BLaER1 (cell line): ENCODE measurements around the gene RPUSD1.

ENCODE experiments used
- H3K27ac ChIP-seq: shearing (Covaris generic); formaldehyde crosslinking; 2 replicates; pipeline ENCODE4 v1.8.1; 2022
- H3K27me3 ChIP-seq: shearing (Covaris generic); formaldehyde crosslinking; 2 replicates; pipeline ENCODE4 v1.8.1; 2022
- H3K36me3 ChIP-seq: shearing (Covaris generic); formaldehyde crosslinking; 2 replicates; pipeline ENCODE4 v1.8.1; 2022
- H3K4me1 ChIP-seq: shearing (Covaris generic); formaldehyde crosslinking; 2 replicates; pipeline ENCODE4 v1.8.1; 2022
- H3K4me2 ChIP-seq: shearing (Covaris generic); formaldehyde crosslinking; 2 replicates; pipeline ENCODE4 v1.8.1; 2022
- H3K4me3 ChIP-seq: shearing (Covaris generic); formaldehyde crosslinking; 2 replicates; pipeline ENCODE4 v1.8.1; 2022
- H3K9ac ChIP-seq: shearing (Covaris generic); formaldehyde crosslinking; 2 replicates; pipeline ENCODE4 v1.8.1; 2022
- H3K9me3 ChIP-seq: shearing (Covaris generic); formaldehyde crosslinking; 2 replicates; pipeline ENCODE4 v1.8.1; 2022
- H4K20me1 ChIP-seq: shearing (Covaris generic); formaldehyde crosslinking; 2 replicates; pipeline ENCODE4 v1.8.1; 2022
- Cebpa-rat ChIP-seq: shearing (Covaris generic); IDR thresholded peaks from 2 replicates; pipeline ENCODE4 v1.8.1; 2022

RPUSD1 gene

DNA sequence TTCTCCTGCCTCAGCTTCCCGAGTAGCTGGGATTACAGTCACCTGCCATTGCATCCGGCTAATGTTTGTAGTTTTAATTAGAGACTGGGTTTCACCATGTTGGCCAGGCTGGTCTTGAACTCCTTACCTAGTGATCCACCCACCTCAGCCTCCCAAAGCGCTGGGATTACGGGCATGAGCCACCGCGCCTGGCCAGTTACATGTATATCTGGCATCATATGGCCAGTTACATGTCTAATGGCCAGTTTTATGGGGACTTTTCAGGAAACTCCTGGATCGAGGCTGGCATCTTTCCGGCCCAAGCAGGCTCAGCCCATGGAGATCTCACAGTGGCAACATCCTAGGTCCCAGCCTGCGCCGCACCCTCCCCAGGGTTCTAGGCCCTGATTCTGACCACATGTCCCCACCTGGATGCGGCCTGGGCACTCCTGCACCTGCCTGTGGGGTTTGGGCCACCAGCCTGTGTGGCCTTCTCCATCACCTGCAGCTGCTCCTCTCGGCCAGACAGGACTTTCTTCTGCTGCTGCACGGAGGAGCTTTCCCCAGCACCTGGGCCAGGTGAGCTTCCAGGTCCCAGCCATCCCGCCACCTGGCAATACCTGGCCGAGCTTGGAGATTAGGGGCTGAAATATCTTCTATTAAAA lies 46.1 kb downstream of the RPUSD1 start:
- Histone ChIP-seq H3K9me3 (no peaks in the 10 kb centered on the region), H3K4me2 (peak overlapping the region; percentile 35), H3K4me1 (peaks cover 49% of the 10 kb centered on the region), H3K27me3 (no peaks in the 10 kb centered on the region), H3K9ac (no peak overlapping the region), H3K36me3 (peaks cover under 1% of the 10 kb centered on the region), H4K20me1 (no peaks in the 10 kb centered on the region), H3K4me3 (no peak overlapping the region), H3K27ac (no peak overlapping the region)
- TF ChIP-seq Cebpa-rat, result no peak

DNA sequence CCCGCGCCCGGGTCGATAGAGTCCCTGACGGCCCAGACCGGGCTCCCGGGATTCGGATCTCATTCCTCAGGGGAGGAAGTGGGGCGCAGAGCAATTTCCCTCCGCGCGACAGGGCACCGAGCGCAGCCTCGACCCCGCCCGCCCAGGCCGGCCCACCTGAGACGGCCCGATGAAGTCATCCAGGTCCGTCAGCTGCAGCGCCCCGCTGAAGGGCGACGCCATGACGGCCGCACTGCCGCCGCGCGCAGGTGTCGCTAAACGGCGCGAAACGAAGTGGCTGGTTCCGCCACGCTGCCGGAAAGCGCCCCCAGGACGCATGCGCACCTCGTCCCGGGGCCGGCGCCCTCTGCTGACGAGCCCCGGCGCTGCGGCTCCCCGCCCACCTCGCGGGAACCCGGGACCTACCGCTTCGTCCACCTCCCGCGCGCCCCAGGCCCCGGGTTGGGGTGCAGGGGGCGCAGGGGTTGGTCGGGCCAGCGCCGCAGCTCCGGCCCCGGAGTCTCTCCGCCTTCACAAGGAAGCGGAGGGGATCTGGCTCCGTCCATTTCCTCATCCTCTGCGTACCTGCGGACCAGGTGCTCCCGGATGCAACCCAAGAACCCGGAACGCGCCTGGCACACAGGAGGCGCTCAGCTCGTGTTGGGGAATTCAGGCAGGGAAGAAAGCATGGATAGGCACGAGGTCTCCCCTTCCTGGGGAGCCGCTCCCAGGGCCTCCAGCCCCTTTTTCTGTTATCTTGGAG lies 47.2 kb downstream of the RPUSD1 start, which contains the start of gene CIAO3:
Gene CIAO3 (minus strand): TSS at position 234 of the 742 bp plus-strand sequence. CDS start 12 bp downstream, at position 222.
- H3K4me2 ChIP-seq, result peak within 1 kb of the TSS; percentile 99
- H3K36me3 ChIP-seq, result peaks cover 13% of the 10 kb centered on the region
- H3K4me3 ChIP-seq, result peak within 1 kb of the TSS; percentile 81
- peak within 1 kb of the TSS; percentile 89 for H3K27ac ChIP-seq
- peak within 1 kb of the TSS; percentile 87 for H3K9ac ChIP-seq
- no peaks in the 10 kb centered on the region for H3K27me3 ChIP-seq
- no peak for TF ChIP-seq Cebpa-rat
- H4K20me1 ChIP-seq, result peaks cover 2% of the 10 kb centered on the region; the same call in 1 of the 2 replicates
- no peaks in the 10 kb centered on the region for H3K9me3 ChIP-seq
- peaks cover 60% of the 10 kb centered on the region for H3K4me1 ChIP-seq

DNA sequence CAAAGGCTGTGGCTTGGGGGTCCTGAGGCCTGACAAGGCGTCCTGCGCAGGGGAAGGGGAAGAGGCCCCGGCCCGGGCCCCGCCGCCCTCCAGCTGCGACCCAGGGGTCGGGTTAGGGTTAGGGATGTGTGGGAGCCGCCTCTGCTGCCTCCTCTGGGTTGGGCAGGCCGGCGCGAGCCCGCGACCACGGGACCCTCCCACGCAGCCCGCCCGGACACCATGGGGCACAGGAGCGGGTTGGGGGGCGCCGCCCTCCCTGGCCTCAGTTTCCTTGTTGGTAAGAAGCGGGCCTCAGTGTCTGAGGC lies 47.8 kb downstream of the RPUSD1 start:
- Histone ChIP-seq H4K20me1 (peaks cover 8% of the 10 kb centered on the region; the same call in 1 of the 2 replicates), H3K36me3 (peaks cover 18% of the 10 kb centered on the region), H3K4me1 (peaks cover 63% of the 10 kb centered on the region), H3K27ac (peak overlapping the region; percentile 89), H3K9ac (peak overlapping the region; percentile 87), H3K27me3 (no peaks in the 10 kb centered on the region), H3K9me3 (no peaks in the 10 kb centered on the region), H3K4me3 (peak overlapping the region; percentile 81), H3K4me2 (peak overlapping the region; percentile 99)
- no peak for TF ChIP-seq Cebpa-rat

DNA sequence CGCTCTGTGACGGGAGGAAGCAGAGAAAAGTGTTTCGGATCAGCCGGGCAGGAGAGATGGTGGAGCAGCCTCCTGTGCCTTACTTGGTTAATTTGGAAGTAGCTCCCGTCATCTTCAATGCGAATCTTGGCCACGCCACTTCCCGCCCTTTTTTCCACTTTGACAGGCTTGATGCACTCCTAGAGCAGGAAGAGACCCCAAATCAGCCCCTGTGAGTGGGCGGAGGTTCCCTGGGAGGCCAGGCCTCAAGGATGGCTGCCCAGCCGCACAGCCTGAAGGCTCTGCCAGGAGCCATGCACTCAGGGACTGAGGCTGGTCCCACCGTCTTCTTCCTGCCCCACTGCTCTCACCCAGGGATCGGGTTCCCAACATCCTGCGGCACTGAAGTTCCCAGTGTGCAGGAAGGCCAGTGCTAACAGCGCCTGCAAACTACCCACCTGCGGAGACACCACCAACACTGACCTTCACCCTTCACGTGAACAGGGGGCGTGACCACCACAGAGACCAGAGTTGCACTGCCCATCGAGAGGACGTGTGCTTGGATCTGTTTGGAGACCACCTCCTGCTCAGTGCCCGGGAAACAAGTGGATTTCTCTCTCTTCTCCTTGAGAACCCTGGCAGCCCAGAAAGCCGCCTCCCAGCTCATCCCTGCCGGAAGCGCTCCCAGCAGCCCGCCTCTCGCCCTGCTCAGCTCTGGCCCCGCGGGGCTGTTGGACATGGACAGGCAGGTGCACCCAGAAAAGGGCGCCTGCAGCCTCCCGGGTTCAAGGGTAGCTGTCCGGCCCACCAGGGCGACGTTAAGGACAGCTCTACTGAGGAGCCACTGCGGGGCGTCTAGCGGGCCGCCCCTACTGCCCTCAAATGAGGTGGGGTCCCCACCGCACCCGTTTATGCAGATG lies 48.4 kb downstream of the RPUSD1 start:
- Histone ChIP-seq H3K27me3 (no peaks in the 10 kb centered on the region), H3K27ac (peak overlapping the region; percentile 89), H3K4me3 (peak overlapping the region; percentile 81), H3K9ac (peak overlapping the region; percentile 87), H4K20me1 (peaks cover 14% of the 10 kb centered on the region), H3K4me2 (peak overlapping the region; percentile 99), H3K4me1 (peaks cover 68% of the 10 kb centered on the region), H3K9me3 (no peaks in the 10 kb centered on the region), H3K36me3 (peaks cover 24% of the 10 kb centered on the region)
- TF ChIP-seq Cebpa-rat, result no peak

DNA sequence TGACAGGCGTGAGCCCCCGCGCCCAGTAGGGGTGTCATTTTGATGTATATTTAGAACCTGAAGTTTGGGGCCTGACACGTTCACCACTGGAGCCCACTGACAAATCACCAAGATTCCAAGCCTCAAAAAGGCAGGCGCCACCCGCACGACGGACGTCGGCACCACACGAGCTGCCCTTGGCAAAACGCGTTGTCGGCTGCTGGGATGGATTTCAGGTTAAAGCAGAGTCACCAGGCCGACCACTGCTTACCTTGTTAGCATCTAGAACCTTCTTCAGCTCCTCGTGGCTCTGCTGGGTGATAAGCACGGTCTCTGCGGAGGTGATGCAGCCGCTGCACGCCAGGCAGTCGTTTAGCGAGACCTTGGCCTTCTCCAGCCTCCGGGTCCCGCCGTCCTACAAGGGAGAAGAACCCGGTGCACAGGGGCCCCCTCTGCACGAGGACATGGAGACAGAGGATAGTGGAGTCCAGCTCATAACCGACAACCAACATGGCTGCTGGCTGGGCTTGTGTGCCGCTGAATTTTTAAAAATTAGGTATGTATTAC lies 51.2 kb downstream of the RPUSD1 start:
- H3K36me3 ChIP-seq, result peaks cover 52% of the 10 kb centered on the region
- peak overlapping the region; percentile 87 for H3K9ac ChIP-seq
- H3K27me3 ChIP-seq, result no peaks in the 10 kb centered on the region
- peak overlapping the region; percentile 99 for H3K4me2 ChIP-seq
- no peaks in the 10 kb centered on the region for H3K9me3 ChIP-seq
- peaks cover 90% of the 10 kb centered on the region for H3K4me1 ChIP-seq
- H4K20me1 ChIP-seq, result peaks cover 40% of the 10 kb centered on the region
- peak overlapping the region; percentile 67 for H3K4me3 ChIP-seq
- H3K27ac ChIP-seq, result peak overlapping the region; percentile 89
- TF ChIP-seq Cebpa-rat, result no peak; the same call in 1 of the 2 replicates

DNA sequence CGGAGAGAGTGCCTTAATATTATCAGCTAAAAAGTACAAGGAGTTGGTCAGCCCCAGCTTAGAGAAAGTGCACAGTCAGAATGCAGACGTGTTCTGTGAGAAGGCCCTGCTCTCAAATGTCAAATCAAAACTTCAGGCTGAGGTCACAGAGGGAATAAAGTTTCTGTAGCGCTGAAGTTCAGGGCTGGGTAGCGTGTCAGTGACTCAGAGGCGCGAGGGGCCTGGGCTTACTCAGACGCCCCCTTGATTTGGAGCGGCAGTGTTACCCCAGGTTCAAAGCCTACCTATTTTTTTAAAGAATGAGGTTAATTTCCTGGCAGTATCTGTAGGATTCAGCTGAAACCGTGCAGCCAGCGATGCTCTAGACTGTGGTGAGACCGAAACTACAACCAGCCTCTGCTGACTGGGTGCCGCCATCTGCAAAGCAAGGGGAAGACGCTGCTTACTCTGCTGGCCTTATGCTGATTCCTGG lies 52.2 kb downstream of the RPUSD1 start:
- H3K27me3 ChIP-seq, result no peaks in the 10 kb centered on the region
- peaks cover 50% of the 10 kb centered on the region for H4K20me1 ChIP-seq
- H3K27ac ChIP-seq, result peak overlapping the region; percentile 89
- peak overlapping the region; percentile 87 for H3K9ac ChIP-seq
- peaks cover 62% of the 10 kb centered on the region for H3K36me3 ChIP-seq
- H3K9me3 ChIP-seq, result no peaks in the 10 kb centered on the region
- peaks cover 93% of the 10 kb centered on the region for H3K4me1 ChIP-seq
- H3K4me3 ChIP-seq, result peak overlapping the region; percentile 67
- no peak for TF ChIP-seq Cebpa-rat
- peak overlapping the region; percentile 99 for H3K4me2 ChIP-seq

DNA sequence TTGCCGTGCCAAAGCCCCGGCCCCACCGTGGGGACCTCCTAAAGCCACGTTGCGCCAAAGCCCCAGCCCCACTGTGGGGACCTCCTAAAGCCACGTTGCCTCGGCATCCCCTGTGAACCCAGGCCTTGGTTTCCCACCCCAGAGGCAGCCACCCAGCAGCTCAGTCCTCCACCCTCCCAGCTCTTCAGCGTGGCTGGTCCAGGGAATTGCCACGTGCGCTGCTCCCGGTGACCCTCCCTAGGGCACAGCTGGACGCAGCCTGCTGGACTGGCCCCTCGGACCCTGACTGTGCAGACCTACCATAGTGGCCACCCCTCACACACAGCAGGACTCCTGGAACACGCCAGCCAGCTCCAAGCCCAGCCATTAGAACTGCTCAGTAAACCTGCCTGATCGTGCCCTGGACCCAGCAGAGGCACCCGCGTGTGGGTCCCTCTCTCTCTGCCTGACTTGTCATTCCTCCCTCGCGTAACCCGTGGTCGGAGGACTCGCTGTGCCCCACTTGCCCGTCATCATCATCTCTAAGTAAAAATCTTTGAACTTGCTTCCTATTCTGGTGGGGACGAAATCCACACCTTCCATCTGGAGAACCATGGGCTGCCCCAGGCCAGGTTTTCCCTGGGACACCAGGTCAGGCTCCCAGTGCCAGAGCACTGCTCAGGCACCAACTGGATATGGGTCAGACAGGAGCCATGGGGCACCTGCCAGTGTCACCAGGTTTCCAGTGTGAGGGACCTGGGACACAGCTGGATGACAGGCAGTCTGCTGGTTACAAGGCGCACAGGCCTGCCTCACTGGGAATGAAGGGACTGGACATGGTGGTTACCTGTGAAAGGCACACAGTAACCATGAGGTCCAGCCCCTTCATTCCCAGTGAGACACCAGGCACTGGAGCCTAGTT lies 53.0 kb downstream of the RPUSD1 start:
- Histone ChIP-seq H3K27me3 (no peaks in the 10 kb centered on the region), H3K9ac (peak overlapping the region; percentile 87), H3K9me3 (no peaks in the 10 kb centered on the region), H3K27ac (peak overlapping the region; percentile 89), H3K4me1 (peaks cover 94% of the 10 kb centered on the region), H3K4me3 (peak overlapping the region; percentile 67), H4K20me1 (peaks cover 58% of the 10 kb centered on the region), H3K36me3 (peaks cover 70% of the 10 kb centered on the region), H3K4me2 (peak overlapping the region; percentile 99)
- no peak for TF ChIP-seq Cebpa-rat
